HEK293T (cell line): ENCODE measurements around the gene DIPK1A.

ENCODE experiments used
- CTCF ChIA-PET: fragments of 350-600 bp; formaldehyde crosslinking; extraction: SDS; loops from one replicate; lab custom pipeline; 2021; ENCODE audit warnings: antibody characterized with exemption, inconsistent platforms; lab: Yijun Ruan, JAX
- POLR2A ChIA-PET: fragments of 350-600 bp; formaldehyde crosslinking; extraction: SDS; loops from one replicate; lab custom pipeline; 2020; ENCODE audit warnings: antibody characterized with exemption, inconsistent platforms; lab: Yijun Ruan, JAX
- DNase-seq: peaks from one replicate; pipeline ENCODE4 v3.0.0; 2012; ENCODE audit warnings: mixed read lengths; ENCODE audit errors: extremely low spot score
- ARNT ChIP-seq: fragments of 450-650 bp; IDR thresholded peaks from 2 replicates; pipeline ENCODE4 v1.6.1; 2017; ENCODE audit warnings: mild to moderate bottlenecking
- BHLHE40 ChIP-seq: fragments of 450-650 bp; IDR thresholded peaks from 2 replicates; pipeline ENCODE4 v1.6.1; 2016; ENCODE audit warnings: mild to moderate bottlenecking, moderate library complexity, borderline replicate concordance
- CTBP1 ChIP-seq: fragments of 450-650 bp; IDR thresholded peaks from 2 replicates; pipeline ENCODE4 v1.6.1; 2016; ENCODE audit warnings: borderline replicate concordance
- ELF4 ChIP-seq: fragments of 450-650 bp; IDR thresholded peaks from 2 replicates; pipeline ENCODE4 v1.6.1; 2017; ENCODE audit warnings: antibody characterized with exemption
- FOXA1 ChIP-seq: fragments of 450-650 bp; IDR thresholded peaks from 2 replicates; pipeline ENCODE4 v1.6.1; 2016; ENCODE audit warnings: mild to moderate bottlenecking
- FOXK2 ChIP-seq: fragments of 450-650 bp; IDR thresholded peaks from 2 replicates; pipeline ENCODE4 v1.6.1; 2016; ENCODE audit warnings: mild to moderate bottlenecking
- FOXM1 ChIP-seq: fragments of 450-650 bp; IDR thresholded peaks from 2 replicates; pipeline ENCODE4 v1.6.1; 2017; ENCODE audit warnings: mild to moderate bottlenecking, borderline replicate concordance
- HDGF ChIP-seq: fragments of 450-650 bp; IDR thresholded peaks from 2 replicates; pipeline ENCODE4 v1.6.1; 2017; ENCODE audit warnings: antibody characterized with exemption, borderline replicate concordance
- L3MBTL2 ChIP-seq: fragments of 450-650 bp; conservative IDR thresholded peaks from 2 replicates; pipeline ENCODE4 v1.6.1; 2016; ENCODE audit warnings: mild to moderate bottlenecking
- LEF1 ChIP-seq: fragments of 450-650 bp; IDR thresholded peaks from 2 replicates; pipeline ENCODE4 v1.6.1; 2017; ENCODE audit warnings: mild to moderate bottlenecking, borderline replicate concordance
- NFRKB ChIP-seq: fragments of 450-650 bp; IDR thresholded peaks from 2 replicates; pipeline ENCODE4 v1.6.1; 2016; ENCODE audit warnings: mild to moderate bottlenecking, moderate library complexity
- SP1 ChIP-seq: fragments of 450-650 bp; IDR thresholded peaks from 2 replicates; pipeline ENCODE4 v1.6.1; 2017
- SUZ12 ChIP-seq: fragments of 450-650 bp; IDR thresholded peaks from 2 replicates; pipeline ENCODE4 v1.6.1; 2016; ENCODE audit warnings: mild to moderate bottlenecking
- TARDBP ChIP-seq: fragments of 450-650 bp; IDR thresholded peaks from 2 replicates; pipeline ENCODE4 v1.6.1; 2016
- ZNF384 ChIP-seq: fragments of 450-650 bp; IDR thresholded peaks from 2 replicates; pipeline ENCODE4 v1.6.1; 2016
- TF ChIP-seq, protein P1 (sequence below): fragments of 450-650 bp; IDR thresholded peaks from 2 replicates; pipeline ENCODE4 v1.6.1; 2016

Gene DIPK1A

DNA sequence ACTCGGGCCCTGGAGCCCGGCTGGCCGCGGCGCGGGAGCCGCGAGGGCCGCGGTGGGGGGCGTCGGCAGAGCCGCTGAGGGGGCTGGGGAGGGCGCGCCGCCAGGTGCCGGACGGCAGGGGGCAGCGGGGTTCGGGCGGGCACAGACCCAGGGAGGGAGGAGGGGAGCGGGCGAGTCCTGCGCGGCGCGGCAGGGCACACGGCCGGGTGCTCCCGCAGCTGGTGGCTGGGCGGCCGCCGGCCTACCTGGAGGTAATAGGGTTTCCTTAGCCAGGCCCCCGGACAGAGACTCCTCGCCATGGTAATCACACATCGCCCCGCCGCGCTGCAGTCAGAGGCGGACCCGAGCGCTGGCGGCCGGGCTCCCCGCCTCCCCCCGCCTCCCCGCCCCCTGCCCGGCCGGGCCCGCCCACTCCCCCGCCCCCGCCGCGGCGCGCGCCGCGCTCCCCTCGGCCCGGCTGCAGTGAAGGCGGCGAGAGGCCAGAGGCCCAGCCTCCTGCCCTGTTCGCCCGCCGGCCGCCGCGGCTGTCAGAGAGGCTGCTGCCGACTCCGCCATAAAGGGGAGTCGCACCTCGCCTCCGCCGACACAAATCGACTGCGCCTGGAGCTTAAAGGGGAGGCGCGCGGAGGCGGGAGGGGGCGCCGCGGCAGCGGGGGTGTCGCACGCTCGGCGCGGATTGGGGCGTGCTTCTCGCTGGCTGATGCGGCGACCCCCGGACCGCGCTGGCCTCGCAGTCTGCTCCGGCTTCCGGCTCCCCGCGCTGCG is at the start of gene DIPK1A:
Gene DIPK1A, minus strand, starts transcription at position 332 of the 765 bp plus-strand sequence. Its CDS starts 33 bp downstream, at position 299.
- TF ChIP-seq NFRKB, result no peak
- no peak for TF ChIP-seq FOXA1
- TF ChIP-seq, protein P1, sequence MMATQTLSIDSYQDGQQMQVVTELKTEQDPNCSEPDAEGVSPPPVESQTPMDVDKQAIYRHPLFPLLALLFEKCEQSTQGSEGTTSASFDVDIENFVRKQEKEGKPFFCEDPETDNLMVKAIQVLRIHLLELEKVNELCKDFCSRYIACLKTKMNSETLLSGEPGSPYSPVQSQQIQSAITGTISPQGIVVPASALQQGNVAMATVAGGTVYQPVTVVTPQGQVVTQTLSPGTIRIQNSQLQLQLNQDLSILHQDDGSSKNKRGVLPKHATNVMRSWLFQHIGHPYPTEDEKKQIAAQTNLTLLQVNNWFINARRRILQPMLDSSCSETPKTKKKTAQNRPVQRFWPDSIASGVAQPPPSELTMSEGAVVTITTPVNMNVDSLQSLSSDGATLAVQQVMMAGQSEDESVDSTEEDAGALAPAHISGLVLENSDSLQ, result no peak
- TF ChIP-seq SUZ12, result no peak
- TF ChIP-seq FOXK2, result no peak
- TF ChIP-seq BHLHE40, result no peak
- TF ChIP-seq ELF4, result no peak
- no peak for TF ChIP-seq CTBP1
- TF ChIP-seq LEF1, result no peak
- TF ChIP-seq FOXM1, result no peak
- TF ChIP-seq SP1, result no peak
- TF ChIP-seq TARDBP, result no peak
- no peak for TF ChIP-seq ZNF384
- no peak for TF ChIP-seq HDGF
- no peak; the same call in 1 of the 2 replicates for TF ChIP-seq L3MBTL2
- TF ChIP-seq ARNT, result no peak
- ChIA-PET CTCF (interaction anchor here (0.6 to 2.3 kb wide), 5 partner anchors 32 to 1940 kb away, joined by 3 to 13 read pairs (median 4); no protein-coding TSS in a partner anchor), POLR2A (interaction anchor here (0.7 to 1.9 kb wide), 11 partner anchors 13 to 118 kb away, joined by 3 to 12 read pairs (median 4); partner anchors contain the start of gene MTF2)
- DNase-seq, result peak; percentile 87

DNA sequence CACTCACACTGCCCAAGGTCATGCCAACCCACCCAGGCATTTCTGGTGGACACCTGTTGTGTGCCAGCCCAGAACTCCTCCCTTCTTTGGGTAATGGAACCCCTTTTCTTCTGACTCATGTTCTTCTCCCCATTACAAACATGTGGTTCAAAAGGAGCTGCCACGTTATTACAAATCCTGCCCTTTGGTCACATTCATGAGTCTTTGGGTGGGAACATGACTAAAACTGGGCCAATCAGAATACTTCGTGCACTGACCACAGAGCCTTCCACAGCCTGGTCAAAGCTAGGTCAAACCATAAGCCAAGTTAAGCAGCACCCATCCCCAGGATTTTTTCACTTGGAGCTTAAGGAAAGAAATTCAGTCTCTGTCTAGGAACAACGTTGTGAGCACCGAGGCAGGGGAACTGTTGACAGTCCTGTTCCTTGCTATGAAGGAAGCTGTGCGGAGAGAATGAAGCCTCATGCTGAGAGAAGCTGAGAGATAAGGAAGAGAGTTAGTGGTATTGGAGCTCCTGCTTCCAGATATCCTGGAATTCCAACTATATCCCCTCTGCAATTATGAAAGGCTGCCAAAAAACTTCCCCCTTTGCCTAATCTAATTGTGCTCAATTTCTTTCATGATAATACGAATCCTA is 46.8 kb upstream of the DIPK1A start:
- POLR2A ChIA-PET, result no interaction called here

DNA sequence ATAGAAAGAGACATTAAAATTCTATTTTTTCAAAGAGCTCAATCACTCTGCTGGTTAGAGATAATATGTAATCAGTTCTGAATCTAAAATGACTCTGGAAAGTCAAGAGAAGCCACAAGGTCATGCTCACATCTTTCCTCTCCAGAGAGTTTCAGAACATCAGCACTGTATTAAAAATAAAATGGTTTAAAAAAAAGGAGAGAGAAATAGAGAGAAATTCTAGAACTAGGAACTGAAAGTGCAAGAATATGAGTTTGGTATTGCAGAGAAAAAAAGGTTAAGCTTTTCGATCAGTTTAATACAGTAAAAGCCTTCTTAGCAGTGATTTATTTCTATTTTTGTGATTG is 44.0 kb upstream of the DIPK1A start:
- ChIA-PET CTCF (no interaction called here), POLR2A (interaction anchor here (1.2 kb wide), 1 partner anchor 43 kb away, joined by 3 read pairs; no protein-coding TSS in a partner anchor)
- TF ChIP-seq FOXA1 (no peak), LEF1 (no peak), L3MBTL2 (no peak), HDGF (no peak), NFRKB (no peak), FOXK2 (no peak)
- no peak for DNase-seq

More for the DNA sequence above, 46.8 kb upstream of the DIPK1A start:
- CTCF ChIA-PET, result interaction anchor here (0.7 to 2.2 kb wide), 4 partner anchors 11 to 149 kb away, joined by 3 to 9 read pairs (median 3); no protein-coding TSS in a partner anchor
- TF ChIP-seq ZNF384 (no peak), SUZ12 (no peak), CTBP1 (no peak), L3MBTL2 (no peak)
- no peak for DNase-seq

DNA sequence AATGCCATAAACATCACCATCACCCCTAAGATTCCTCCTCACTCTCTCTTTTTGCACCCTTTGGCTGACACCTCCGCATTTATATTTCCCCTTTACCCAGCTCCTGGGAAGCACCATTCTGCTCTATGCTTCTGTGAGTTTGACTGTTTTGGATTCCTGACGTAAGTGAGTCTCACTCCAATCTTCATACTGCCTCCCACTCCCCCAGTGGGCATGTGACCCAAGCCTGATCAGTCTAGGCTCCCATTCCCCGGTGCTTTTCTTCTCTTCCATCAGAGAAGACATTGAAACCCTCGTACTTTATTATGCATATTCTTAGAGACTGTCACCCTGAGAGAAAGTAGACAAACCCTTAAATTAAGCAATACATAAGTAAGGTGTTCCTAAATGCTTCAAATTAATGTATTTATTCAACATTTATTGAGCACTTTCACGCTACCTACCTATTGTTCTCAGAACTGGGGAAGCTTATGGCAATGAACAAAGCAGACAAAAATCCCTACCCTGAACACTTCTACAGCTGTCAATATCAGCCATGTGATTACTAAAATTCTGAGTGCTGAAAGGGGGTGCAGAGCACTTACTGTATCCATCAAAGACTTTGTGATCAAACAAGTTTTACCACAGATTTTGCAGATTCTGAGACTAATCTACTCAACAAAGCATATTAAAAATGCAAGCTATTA is 43.4 kb upstream of the DIPK1A start:
- no peak for DNase-seq
- CTCF ChIA-PET, result no interaction called here
- POLR2A ChIA-PET, result interaction anchor here (1.2 kb wide), 1 partner anchor 43 kb away, joined by 3 read pairs; no protein-coding TSS in a partner anchor
- TF ChIP-seq ARNT (no peak), NFRKB (no peak), LEF1 (no peak)

DNA sequence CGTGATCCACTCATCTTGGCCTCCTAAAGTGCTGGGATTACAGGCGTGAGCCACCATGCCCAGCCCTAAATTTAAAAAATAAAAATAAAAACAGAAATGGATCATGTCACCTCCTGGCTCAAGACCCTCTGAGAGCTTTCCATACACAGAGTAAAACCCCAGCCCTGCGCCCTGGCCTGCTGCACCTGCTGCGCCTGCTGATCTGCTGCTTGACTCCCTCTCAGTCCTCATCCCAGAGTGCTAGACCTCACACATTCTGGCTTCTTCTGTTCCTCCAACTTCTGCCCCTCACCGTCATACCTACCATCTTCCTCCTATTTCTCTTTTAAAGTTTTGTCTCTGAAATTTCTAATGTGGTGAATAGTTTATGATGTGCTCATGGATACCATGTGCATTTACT is 42.7 kb upstream of the DIPK1A start:
- CTCF ChIA-PET, result interaction anchor here (0.9 to 1.7 kb wide), 3 partner anchors 10 to 154 kb away, joined by 3 to 11 read pairs (median 3); no protein-coding TSS in a partner anchor

More for the DNA sequence above, 42.7 kb upstream of the DIPK1A start:
- POLR2A ChIA-PET, result interaction anchor here (0.9 to 1.2 kb wide), 2 partner anchors 42 to 75 kb away, joined by 3 to 4 read pairs; partner anchors contain the start of gene MTF2
- no peak for TF ChIP-seq ARNT
- no peak for TF ChIP-seq BHLHE40
- TF ChIP-seq L3MBTL2, result no peak
- TF ChIP-seq HDGF, result no peak
- no peak for TF ChIP-seq CTBP1
- TF ChIP-seq NFRKB, result no peak
- TF ChIP-seq SUZ12, result no peak
- TF ChIP-seq FOXM1, result no peak
- no peak for TF ChIP-seq LEF1
- TF ChIP-seq FOXK2, result no peak
- no peak for TF ChIP-seq FOXA1
- TF ChIP-seq ELF4, result no peak
- TF ChIP-seq SP1, result no peak
- TF ChIP-seq, protein P1, result no peak
- no peak for TF ChIP-seq ZNF384
- no peak for TF ChIP-seq TARDBP
- no peak for DNase-seq
